H7 (cell line): ENCODE results near the gene PCK2. TPM values are rescaled to one million over a fixed set of nuclear protein-coding genes. Genes with fewer than 3 reads are reported as not detected.

Experiments used
- DNase-seq: peaks from one replicate; pipeline ENCODE4 v3.0.0; 2012
- H3K27me3 ChIP-seq: 2 replicates; pipeline ENCODE4 v1.6.0; 2011; ENCODE audit warnings: mild to moderate bottlenecking, low read length; ENCODE audit not compliant: control insufficient read depth, insufficient read depth
- H3K36me3 ChIP-seq: replicated peaks from 2 replicates; pipeline ENCODE4 v1.5.1; 2011; ENCODE audit warnings: low read length; ENCODE audit not compliant: control insufficient read depth, insufficient read depth
- H3K4me3 ChIP-seq: 2 replicates; pipeline ENCODE4 v1.5.1; 2011; ENCODE audit warnings: low read depth, mild to moderate bottlenecking, control low read depth, low read length, moderate library complexity; ENCODE audit not compliant: insufficient read depth
- total RNA-seq: library from RNA; depleted of rRNA; stranded (reverse); fragments of >200 nt; shearing (Covaris generic); gene quantifications from 2 replicates; pipeline ENCODE4 v1.2.3, GENCODE V29; 2014

PCK2 gene
- total RNA-seq, 1 experiment from 2014 or later: 80.1 TPM

DNA sequence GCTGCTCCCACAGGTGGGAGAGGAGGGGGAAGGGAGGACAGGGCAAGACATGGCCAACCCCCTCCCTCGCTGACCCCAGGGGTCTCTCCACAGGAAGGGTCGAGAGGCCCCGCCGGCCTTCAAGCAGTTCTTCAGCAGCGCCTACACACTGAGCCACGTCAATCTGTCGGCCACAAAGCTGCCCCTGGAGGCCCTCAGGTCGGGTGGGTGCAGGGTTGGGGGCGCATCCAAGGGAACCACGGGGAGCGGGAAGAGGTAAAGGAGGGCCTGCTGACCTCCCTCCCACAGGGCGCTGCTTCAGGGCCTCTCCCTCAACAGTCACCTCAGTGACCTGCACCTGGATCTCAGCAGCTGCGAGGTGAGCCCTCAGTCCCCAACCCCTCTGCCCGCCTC is 36.2 kb upstream of the PCK2 start:
- no peaks in the 10 kb centered on the region; the same call in 1 of the 2 replicates for H3K36me3 ChIP-seq
- DNase-seq: peak; percentile 54
- H3K27me3 ChIP-seq: no peaks in the 10 kb centered on the region
- H3K4me3 ChIP-seq: no peak overlapping the region

- H3K36me3 ChIP-seq: no peaks in the 10 kb centered on the region; the same call in 1 of the 2 replicates
- no peaks in the 10 kb centered on the region for H3K27me3 ChIP-seq
- H3K4me3 ChIP-seq: no peak overlapping the region
- DNase-seq: peak; percentile 90
Measured at GRCh38 chr14:24058260-24058950, 35.7 kb upstream of the PCK2 start.

- no peaks in the 10 kb centered on the region for H3K27me3 ChIP-seq
- H3K4me3 ChIP-seq: no peak overlapping the region
- DNase-seq: peak; percentile 72
Measured at GRCh38 chr14:24058951-24059475, 35.1 kb upstream of the PCK2 start.

GRCh38 chr14:24059841-24060388 is 34.2 kb upstream of the PCK2 start:
- peak; percentile 19 for DNase-seq
- H3K4me3 ChIP-seq: no peak overlapping the region
- no peaks in the 10 kb centered on the region for H3K27me3 ChIP-seq
- no peaks in the 10 kb centered on the region; the same call in 1 of the 2 replicates for H3K36me3 ChIP-seq

More at GRCh38 chr14:24058951-24059475, 35.1 kb upstream of the PCK2 start:
- no peaks in the 10 kb centered on the region; the same call in 1 of the 2 replicates for H3K36me3 ChIP-seq

- Histone ChIP-seq H3K27me3 (no peaks in the 10 kb centered on the region), H3K36me3 (no peaks in the 10 kb centered on the region; the same call in 1 of the 2 replicates), H3K4me3 (no peak overlapping the region)
- no peak for DNase-seq
Measured at GRCh38 chr14:24060443-24060842, 33.7 kb upstream of the PCK2 start.

- peak; percentile 13 for DNase-seq
- Histone ChIP-seq H3K36me3 (no peaks in the 10 kb centered on the region), H3K27me3 (no peaks in the 10 kb centered on the region), H3K4me3 (no peak overlapping the region)
Measured at GRCh38 chr14:24060984-24061913, 32.9 kb upstream of the PCK2 start.

DNA sequence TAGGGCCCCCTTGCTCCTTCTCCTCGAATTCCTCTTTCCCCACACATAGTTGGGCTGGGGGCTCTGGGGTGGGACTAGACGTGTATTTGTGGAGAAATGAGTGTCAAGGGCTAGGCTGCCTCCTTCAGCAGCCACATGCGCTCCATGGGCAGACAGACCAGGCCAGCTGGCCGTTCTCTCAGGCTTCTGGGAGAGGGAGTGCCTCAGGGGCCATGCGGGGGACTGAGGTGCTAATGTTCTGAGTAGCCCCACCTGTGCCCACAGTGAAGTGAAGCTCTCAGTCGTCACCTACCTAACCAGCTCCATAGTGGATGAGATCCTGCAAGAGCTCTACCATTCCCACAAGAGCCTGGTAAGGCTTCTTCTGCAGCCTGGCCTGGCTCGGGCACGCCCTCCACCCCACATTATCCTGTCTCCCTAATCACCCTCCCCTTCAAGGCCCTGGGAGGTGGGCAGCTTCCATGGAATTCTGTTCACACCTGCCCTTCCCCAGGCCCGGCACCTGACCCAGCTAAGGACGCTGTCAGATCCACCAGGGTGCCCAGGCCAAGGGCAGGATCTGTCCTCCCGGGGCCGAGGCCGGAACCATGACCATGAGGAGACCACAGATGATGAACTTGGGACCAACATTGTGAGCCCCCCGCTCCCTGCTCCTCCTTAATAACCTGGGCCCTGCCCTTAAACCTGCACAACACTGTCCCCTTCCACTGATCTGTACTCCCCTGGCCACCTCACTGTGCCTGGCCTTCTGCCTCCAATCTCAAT is 31.7 kb upstream of the PCK2 start:
- peak; percentile 25 for DNase-seq
- Histone ChIP-seq H3K4me3 (no peak overlapping the region), H3K27me3 (no peaks in the 10 kb centered on the region), H3K36me3 (no peaks in the 10 kb centered on the region)

- H3K36me3 ChIP-seq: no peaks in the 10 kb centered on the region
- DNase-seq: peak; percentile 43
- H3K4me3 ChIP-seq: no peak overlapping the region
Measured at GRCh38 chr14:24063263-24063836, 30.8 kb upstream of the PCK2 start.

DNA sequence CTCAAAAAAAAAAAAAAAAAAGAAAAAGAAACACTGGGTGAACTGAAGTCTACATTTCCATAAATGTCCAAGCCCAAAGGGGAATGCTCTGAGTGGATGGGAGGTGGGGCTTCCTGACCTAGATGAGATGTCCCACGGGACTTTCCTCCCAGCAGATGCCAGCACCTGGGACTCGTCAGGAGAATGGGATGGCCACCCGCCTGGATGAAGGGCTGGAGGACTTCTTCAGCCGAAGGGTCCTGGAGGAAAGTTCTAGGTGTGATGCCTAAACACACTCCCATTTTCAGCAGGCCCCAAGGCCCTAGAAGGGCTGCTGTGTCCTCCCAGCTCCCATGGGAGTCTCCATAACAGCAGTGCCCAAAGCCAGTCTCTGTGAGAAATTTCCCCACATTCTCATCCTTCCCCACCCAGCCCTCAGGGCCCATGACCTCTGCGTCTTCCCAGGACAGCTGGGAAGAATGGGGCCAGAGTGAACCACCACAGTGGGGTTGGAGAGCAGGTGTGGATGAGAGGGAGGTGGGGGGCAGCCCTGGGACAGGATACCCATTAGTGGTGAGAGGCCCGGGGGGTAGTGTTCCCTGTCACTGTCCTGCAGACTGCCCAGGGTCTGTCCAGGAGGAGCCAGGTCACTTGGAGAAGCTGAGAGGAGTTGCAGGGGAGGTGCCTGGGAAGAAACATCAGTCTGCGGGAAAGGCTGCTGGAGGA is 29.9 kb upstream of the PCK2 start:
- peak; percentile 22 for DNase-seq
- H3K4me3 ChIP-seq: no peak overlapping the region
- H3K36me3 ChIP-seq: no peaks in the 10 kb centered on the region
- no peaks in the 10 kb centered on the region for H3K27me3 ChIP-seq

More at GRCh38 chr14:24063263-24063836, 30.8 kb upstream of the PCK2 start:
- H3K27me3 ChIP-seq: no peaks in the 10 kb centered on the region

DNA sequence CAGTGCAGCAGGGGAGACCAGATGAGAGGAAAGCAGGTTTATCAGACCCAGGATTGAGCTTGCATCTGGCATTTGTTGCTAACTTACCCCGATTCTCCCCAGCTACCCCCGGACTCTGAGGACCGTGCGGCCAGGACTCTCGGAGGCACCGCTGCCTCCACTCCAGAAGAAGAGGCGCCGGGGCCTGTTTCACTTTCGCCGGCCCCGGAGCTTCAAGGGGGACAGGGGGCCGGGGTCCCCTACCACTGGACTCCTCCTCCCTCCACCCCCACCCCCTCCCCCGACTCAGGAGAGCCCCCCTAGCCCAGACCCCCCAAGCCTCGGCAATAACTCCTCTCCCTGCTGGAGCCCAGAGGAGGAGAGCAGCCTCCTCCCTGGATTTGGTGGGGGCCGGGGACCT is 29.3 kb upstream of the PCK2 start:
- H3K27me3 ChIP-seq: no peaks in the 10 kb centered on the region
- DNase-seq: peak; percentile 54
- no peaks in the 10 kb centered on the region for H3K36me3 ChIP-seq
- no peak overlapping the region for H3K4me3 ChIP-seq

- Histone ChIP-seq H3K36me3 (no peaks in the 10 kb centered on the region), H3K27me3 (no peaks in the 10 kb centered on the region), H3K4me3 (no peak overlapping the region)
- peak; percentile 43 for DNase-seq
Measured at GRCh38 chr14:24065408-24065807, 28.7 kb upstream of the PCK2 start.

DNA sequence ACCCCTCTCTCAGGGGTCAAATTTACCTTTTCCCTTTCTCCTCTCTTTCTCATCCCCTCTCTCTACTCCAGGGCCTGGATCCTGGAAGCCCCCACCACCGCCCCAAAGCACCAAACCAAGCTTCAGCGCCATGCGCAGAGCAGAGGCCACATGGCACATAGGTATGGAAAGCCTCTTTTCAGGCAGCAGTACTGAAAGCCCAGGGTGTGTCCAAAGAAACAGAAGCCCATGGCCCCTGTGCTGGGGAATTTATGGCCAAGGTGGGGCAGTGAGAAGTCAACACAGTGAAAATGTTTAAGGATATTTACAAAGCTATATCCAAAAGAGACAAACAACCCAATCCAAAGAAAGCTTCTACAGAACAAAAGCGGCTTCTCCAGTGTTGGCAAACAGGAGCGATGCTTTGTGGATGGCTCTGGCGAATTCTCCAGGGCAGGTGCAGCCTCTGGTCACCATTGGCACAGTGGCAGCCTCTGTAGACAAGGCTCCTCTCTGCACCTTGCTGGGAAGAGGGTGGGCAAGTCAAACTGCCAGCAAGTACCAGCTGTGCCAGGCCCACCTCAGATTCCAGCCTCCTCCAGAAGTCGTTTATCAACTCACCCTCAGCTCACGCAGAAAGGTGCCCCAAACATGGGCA is 27.5 kb upstream of the PCK2 start:
- no peak overlapping the region for H3K4me3 ChIP-seq
- no peaks in the 10 kb centered on the region for H3K36me3 ChIP-seq
- no peaks in the 10 kb centered on the region for H3K27me3 ChIP-seq
- DNase-seq: no peak
